K562 (cell line): ENCODE measurements around the gene FAM131C. TPM values are rescaled to one million over a fixed set of nuclear protein-coding genes. Genes with fewer than 3 reads are reported as not detected.

ENCODE experiments used
- ARID4B ChIP-seq: sonication (generic); formaldehyde crosslinking; IDR thresholded peaks from 2 replicates; pipeline ENCODE4 v1.8.0; 2022; ENCODE audit warnings: mild to moderate bottlenecking, missing genetic modification reagents
- MAFF ChIP-seq: IDR thresholded peaks from 2 replicates; pipeline ENCODE4 v1.6.1; 2012; ENCODE audit warnings: low read length, improper control_type of control experiment
- MAFK ChIP-seq: IDR thresholded peaks from 2 replicates; pipeline ENCODE4 v1.6.1; 2011; ENCODE audit warnings: low read length, improper control_type of control experiment
- MXD1 ChIP-seq: fragments of 250-450 bp; sonication (Bioruptor Pico); IDR thresholded peaks from 2 replicates; pipeline ENCODE4 v1.8.0; 2021; ENCODE audit warnings: borderline replicate concordance, mild to moderate bottlenecking, moderate library complexity; ENCODE audit not compliant: poor library complexity, severe bottlenecking
- RAD21 ChIP-seq, 2 experiments: fragments of 250-450 bp in 1 of 2; fragments of 450-650 bp in 1 of 2; sonication (Bioruptor Pico) in 1 of 2; formaldehyde crosslinking in 1 of 2; IDR thresholded peaks in 1 of 2; conservative IDR thresholded peaks in 1 of 2; 2 replicates each; pipeline versions ENCODE4 v1.4.0 to v1.8.0; 2020 to 2022; ENCODE audit warnings: mild to moderate bottlenecking in 2 of 2, moderate library complexity in 1 of 2
- RBM25 ChIP-seq: fragments of 200-400 bp; formaldehyde crosslinking; IDR thresholded peaks from 2 replicates; pipeline ENCODE4 v1.6.1; 2018; ENCODE audit warnings: low read length, low read depth, moderate library complexity; ENCODE audit not compliant: severe bottlenecking
- RUNX1 ChIP-seq: sonication (generic); IDR thresholded peaks from 2 replicates; pipeline ENCODE4 v1.6.1; 2016; ENCODE audit warnings: antibody characterized with exemption, low read depth
- SMARCA5 ChIP-seq: fragments of 450-650 bp; IDR thresholded peaks from 2 replicates; pipeline ENCODE4 v1.6.1; 2016
- TEAD1 ChIP-seq, 2 experiments: fragments of 450-650 bp in 1 of 2; sonication (generic) in 1 of 2; formaldehyde crosslinking; IDR thresholded peaks; 2 replicates each; pipeline versions ENCODE4 v1.4.0 to v1.8.0; 2020 to 2022; ENCODE audit warnings: mild to moderate bottlenecking in 2 of 2, missing genetic modification reagents in 1 of 2
- TEAD4 ChIP-seq, 2 experiments: sonication (generic) in 1 of 2; formaldehyde crosslinking in 1 of 2; IDR thresholded peaks; 2 replicates each; pipeline versions ENCODE4 v1.6.1 to v1.8.0; 2012 to 2022; ENCODE audit warnings: borderline replicate concordance in 1 of 2, inconsistent platforms in 1 of 2, low read length in 1 of 2, mild to moderate bottlenecking in 1 of 2, missing genetic modification reagents in 1 of 2
- XRCC3 ChIP-seq: fragments of 450-650 bp; IDR thresholded peaks from 2 replicates; pipeline ENCODE4 v1.6.1; 2017; ENCODE audit warnings: mild to moderate bottlenecking, moderate library complexity
- polyA plus RNA-seq, 8 experiments: library from polyadenylated mRNA; depleted of rRNA in 4 of 8; stranded (reverse) in 5 of 8; unstranded in 3 of 8; fragments of >200 nt; fragmentation: Nextera tagmentation in 2 of 8; fragmentation: Illumina TruSeq in 1 of 8; extraction: Ambion mirVana in 2 of 8; extraction: Trizol in 1 of 8; gene quantifications; 2 replicates each; pipeline versions ENCODE4 v1.2.1 to v1.2.3, GENCODE V29; 2011 to 2014; ENCODE audit warnings: inconsistent platforms in 1 of 8, missing spikeins in 1 of 8
- total RNA-seq, 7 experiments: library from RNA; depleted of rRNA in 6 of 7; stranded (reverse); fragments of >200 nt in 6 of 7; fragmentation: Illumina TruSeq in 2 of 7; extraction: Trizol in 2 of 7; gene quantifications; 2 replicates each; pipeline versions ENCODE4 v1.2.1 to v1.2.3, GENCODE V29; 2011 to 2021; ENCODE audit warnings: low replicate concordance in 1 of 7
- TF ChIP-seq, protein P1 (sequence below): fragments of 250-450 bp; sonication (Bioruptor Pico); IDR thresholded peaks from 2 replicates; pipeline ENCODE4 v1.4.0; 2020; ENCODE audit warnings: mild to moderate bottlenecking, moderate library complexity
- TF ChIP-seq, protein P2 (sequence below), 2 experiments: fragments of 150-350 bp in 1 of 2; IDR thresholded peaks; 2 replicates each; pipeline ENCODE4 v1.6.1; 2012 to 2016; ENCODE audit warnings: low read depth in 2 of 2, low read length in 2 of 2, mild to moderate bottlenecking in 1 of 2, moderate library complexity in 1 of 2

Gene FAM131C
- total and polyA plus RNA-seq, 9 of the 15 experiments (the other 6 are each of a cell fraction or from before 2014, with no cell fraction given), result 0.10 to 0.29 (median 0.16) TPM; not detected in 6

DNA sequence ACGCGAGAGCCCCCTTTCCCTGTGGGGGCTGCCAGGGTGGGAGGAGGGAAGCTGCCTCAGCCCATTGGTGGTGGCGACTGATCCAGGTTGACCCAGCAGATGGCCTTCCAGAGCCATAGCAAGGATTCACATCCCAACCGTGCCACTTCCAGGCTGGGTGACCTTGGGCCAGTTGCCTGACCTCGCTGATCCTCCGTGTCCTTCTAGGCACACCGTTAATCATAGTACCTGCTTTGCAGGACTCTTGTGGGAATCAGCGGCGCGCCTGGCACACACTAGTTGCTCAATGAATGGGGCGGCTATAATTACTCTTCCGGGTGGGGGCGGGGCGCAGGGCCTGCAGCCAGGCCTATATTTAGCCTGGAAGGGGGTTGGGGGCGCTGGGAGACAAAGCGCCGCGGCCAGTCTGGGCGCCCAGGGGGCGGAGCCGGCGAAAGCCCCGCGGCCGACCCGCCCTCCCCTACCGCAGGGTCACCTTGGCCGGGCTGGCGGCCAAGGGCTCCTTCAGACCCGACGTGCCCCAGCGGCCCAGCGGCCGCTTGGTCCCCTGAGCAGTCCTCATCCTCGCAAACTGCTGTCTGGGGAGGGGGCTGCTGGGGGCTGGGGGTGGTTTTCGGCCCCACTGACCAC, 60.7 kb downstream of the FAM131C start (continued):
- TF ChIP-seq RAD21 (CRISPR knock-in tag; conservative IDR thresholded peaks at IDR 0.05 in 1 of 2, IDR thresholded peaks at IDR 0.05 in 1 of 2) (peak; percentile 23 to 60; a peak in 3 of 4 replicates), ARID4B (CRISPR knock-in tag) (no peak), MXD1 (CRISPR knock-in tag) (no peak), RUNX1 (0 out of 2 replicates have a peak, but pooled peaks have one; percentile 14), TEAD4 (IDR thresholded peaks at IDR 0.05; ENCODE audit: low read length) (no peak), TEAD4 (CRISPR knock-in tag; IDR thresholded peaks at IDR 0.05; ENCODE audit: borderline replicate concordance) (no peak), MAFF (no peak), MAFK (no peak), XRCC3 (no peak), TEAD1 (CRISPR knock-in tag; IDR thresholded peaks at IDR 0.05) (no peak), RBM25 (peak; percentile 70), SMARCA5 (peak; percentile 96)
- TF ChIP-seq, protein P1, sequence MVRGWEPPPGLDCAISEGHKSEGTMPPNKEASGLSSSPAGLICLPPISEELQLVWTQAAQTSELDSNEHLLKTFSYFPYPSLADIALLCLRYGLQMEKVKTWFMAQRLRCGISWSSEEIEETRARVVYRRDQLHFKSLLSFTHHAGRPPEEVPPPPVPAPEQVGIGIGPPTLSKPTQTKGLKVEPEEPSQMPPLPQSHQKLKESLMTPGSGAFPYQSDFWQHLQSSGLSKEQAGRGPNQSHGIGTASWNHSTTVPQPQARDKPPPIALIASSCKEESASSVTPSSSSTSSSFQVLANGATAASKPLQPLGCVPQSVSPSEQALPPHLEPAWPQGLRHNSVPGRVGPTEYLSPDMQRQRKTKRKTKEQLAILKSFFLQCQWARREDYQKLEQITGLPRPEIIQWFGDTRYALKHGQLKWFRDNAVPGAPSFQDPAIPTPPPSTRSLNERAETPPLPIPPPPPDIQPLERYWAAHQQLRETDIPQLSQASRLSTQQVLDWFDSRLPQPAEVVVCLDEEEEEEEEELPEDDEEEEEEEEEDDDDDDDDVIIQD, result no peak
- TF ChIP-seq, protein P2, sequence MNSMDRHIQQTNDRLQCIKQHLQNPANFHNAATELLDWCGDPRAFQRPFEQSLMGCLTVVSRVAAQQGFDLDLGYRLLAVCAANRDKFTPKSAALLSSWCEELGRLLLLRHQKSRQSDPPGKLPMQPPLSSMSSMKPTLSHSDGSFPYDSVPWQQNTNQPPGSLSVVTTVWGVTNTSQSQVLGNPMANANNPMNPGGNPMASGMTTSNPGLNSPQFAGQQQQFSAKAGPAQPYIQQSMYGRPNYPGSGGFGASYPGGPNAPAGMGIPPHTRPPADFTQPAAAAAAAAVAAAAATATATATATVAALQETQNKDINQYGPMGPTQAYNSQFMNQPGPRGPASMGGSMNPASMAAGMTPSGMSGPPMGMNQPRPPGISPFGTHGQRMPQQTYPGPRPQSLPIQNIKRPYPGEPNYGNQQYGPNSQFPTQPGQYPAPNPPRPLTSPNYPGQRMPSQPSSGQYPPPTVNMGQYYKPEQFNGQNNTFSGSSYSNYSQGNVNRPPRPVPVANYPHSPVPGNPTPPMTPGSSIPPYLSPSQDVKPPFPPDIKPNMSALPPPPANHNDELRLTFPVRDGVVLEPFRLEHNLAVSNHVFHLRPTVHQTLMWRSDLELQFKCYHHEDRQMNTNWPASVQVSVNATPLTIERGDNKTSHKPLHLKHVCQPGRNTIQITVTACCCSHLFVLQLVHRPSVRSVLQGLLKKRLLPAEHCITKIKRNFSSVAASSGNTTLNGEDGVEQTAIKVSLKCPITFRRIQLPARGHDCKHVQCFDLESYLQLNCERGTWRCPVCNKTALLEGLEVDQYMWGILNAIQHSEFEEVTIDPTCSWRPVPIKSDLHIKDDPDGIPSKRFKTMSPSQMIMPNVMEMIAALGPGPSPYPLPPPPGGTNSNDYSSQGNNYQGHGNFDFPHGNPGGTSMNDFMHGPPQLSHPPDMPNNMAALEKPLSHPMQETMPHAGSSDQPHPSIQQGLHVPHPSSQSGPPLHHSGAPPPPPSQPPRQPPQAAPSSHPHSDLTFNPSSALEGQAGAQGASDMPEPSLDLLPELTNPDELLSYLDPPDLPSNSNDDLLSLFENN (IDR thresholded peaks at IDR 0.05; ENCODE audit: low read depth in 2 of 2, low read length in 2 of 2), result peak in 1 of 2 experiments; percentile 46; a peak in 1 of 4 replicates
